HCT116 (cell line): Measurements from ENCODE around the gene PLVAP.

ENCODE experiments used
- ATF3 ChIP-seq: IDR thresholded peaks from 2 replicates; pipeline ENCODE4 v1.6.1; 2012
- EZH2 ChIP-seq: fragments of 200-600 bp; sonication (generic); IDR thresholded peaks from 2 replicates; pipeline ENCODE4 v1.6.1; 2017; ENCODE audit warnings: antibody characterized with exemption, mixed run types
- EZH2phosphoT487 ChIP-seq: fragments of 200-600 bp; IDR thresholded peaks from 2 replicates; pipeline ENCODE4 v1.6.1; 2018; ENCODE audit warnings: antibody characterized with exemption, borderline replicate concordance
- FOSL1 ChIP-seq: IDR thresholded peaks from 2 replicates; pipeline ENCODE4 v1.6.1; 2012; ENCODE audit warnings: low read depth
- JUND ChIP-seq: IDR thresholded peaks from 2 replicates; pipeline ENCODE4 v1.6.1; 2012
- POLR2A ChIP-seq: IDR thresholded peaks from 2 replicates; pipeline ENCODE4 v1.7.0; 2011; ENCODE audit warnings: borderline replicate concordance; ENCODE audit not compliant: insufficient read depth, insufficient read length; ENCODE audit errors: extremely low read depth
- POLR2AphosphoS5 ChIP-seq: IDR thresholded peaks from 2 replicates; pipeline ENCODE4 v1.6.1; 2011; ENCODE audit warnings: mild to moderate bottlenecking, low read depth, low read length, moderate library complexity
- SIN3A ChIP-seq: IDR thresholded peaks from 2 replicates; pipeline ENCODE4 v1.6.1; 2012; ENCODE audit warnings: low read depth
- TCF7L2 ChIP-seq: IDR thresholded peaks from 2 replicates; pipeline ENCODE4 v1.7.0; 2011; ENCODE audit warnings: borderline replicate concordance, inconsistent platforms; ENCODE audit not compliant: insufficient read depth, insufficient read length; ENCODE audit errors: extremely low read depth
- TF ChIP-seq, protein P1 (sequence below), 3 experiments: fragments of 200-600 bp in 1 of 3; sonication (generic) in 1 of 3; IDR thresholded peaks in 2 of 3; conservative IDR thresholded peaks in 1 of 3; 2 replicates each; pipeline ENCODE4 v1.5.1; 2012 to 2017; ENCODE audit warnings: low read depth in 2 of 3, low read length in 2 of 3, antibody characterized with exemption in 1 of 3, borderline replicate concordance in 1 of 3, control low read depth in 1 of 3, mild to moderate bottlenecking in 1 of 3, mixed read lengths in 1 of 3, mixed run types in 1 of 3, moderate library complexity in 1 of 3; ENCODE audit not compliant: insufficient read depth in 1 of 3
- TF ChIP-seq, protein P2 (sequence below): IDR thresholded peaks from 2 replicates; pipeline ENCODE4 v1.6.1; 2012; ENCODE audit warnings: low read depth
- TF ChIP-seq, protein P3 (sequence below): IDR thresholded peaks from 2 replicates; pipeline ENCODE4 v1.6.1; 2011; ENCODE audit warnings: mild to moderate bottlenecking, low read length, moderate library complexity; ENCODE audit not compliant: insufficient replicate concordance; ENCODE audit errors: extremely low read depth
- TF ChIP-seq, protein P4 (sequence below): IDR thresholded peaks from 2 replicates; pipeline ENCODE4 v1.6.1; 2012

DNA sequence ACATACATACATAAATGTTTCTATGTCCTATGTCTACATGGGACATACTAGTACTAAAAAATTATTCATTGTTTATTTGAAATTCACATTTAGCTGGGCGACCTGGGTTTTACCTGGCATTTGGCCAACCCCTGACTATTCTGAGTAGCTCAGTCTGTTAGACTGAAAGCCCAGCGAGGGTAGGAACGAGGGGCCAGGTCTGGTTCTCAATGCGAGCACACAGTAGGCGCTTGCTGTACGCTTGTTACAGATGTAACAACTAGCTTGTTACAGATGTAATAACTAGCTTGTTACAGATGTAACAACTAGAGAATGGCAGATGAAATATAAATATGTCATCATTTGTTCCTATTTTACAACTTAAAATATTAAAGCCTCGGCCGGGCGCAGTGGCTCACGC lies 41.6 kb downstream of the PLVAP start:
- TF ChIP-seq, protein P1, sequence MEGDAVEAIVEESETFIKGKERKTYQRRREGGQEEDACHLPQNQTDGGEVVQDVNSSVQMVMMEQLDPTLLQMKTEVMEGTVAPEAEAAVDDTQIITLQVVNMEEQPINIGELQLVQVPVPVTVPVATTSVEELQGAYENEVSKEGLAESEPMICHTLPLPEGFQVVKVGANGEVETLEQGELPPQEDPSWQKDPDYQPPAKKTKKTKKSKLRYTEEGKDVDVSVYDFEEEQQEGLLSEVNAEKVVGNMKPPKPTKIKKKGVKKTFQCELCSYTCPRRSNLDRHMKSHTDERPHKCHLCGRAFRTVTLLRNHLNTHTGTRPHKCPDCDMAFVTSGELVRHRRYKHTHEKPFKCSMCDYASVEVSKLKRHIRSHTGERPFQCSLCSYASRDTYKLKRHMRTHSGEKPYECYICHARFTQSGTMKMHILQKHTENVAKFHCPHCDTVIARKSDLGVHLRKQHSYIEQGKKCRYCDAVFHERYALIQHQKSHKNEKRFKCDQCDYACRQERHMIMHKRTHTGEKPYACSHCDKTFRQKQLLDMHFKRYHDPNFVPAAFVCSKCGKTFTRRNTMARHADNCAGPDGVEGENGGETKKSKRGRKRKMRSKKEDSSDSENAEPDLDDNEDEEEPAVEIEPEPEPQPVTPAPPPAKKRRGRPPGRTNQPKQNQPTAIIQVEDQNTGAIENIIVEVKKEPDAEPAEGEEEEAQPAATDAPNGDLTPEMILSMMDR (IDR thresholded peaks at IDR 0.05 in 2 of 3, conservative IDR thresholded peaks at IDR 0.05 in 1 of 3; ENCODE audit: borderline replicate concordance in 1 of 3, insufficient read depth in 1 of 3, low read depth in 2 of 3, low read length in 2 of 3), result no peak
- TF ChIP-seq EZH2 (no peak), JUND (no peak), ATF3 (no peak), POLR2A (no peak), TCF7L2 (no peak), SIN3A (no peak), FOSL1 (no peak), EZH2phosphoT487 (no peak), POLR2AphosphoS5 (no peak)
- TF ChIP-seq, protein P2, sequence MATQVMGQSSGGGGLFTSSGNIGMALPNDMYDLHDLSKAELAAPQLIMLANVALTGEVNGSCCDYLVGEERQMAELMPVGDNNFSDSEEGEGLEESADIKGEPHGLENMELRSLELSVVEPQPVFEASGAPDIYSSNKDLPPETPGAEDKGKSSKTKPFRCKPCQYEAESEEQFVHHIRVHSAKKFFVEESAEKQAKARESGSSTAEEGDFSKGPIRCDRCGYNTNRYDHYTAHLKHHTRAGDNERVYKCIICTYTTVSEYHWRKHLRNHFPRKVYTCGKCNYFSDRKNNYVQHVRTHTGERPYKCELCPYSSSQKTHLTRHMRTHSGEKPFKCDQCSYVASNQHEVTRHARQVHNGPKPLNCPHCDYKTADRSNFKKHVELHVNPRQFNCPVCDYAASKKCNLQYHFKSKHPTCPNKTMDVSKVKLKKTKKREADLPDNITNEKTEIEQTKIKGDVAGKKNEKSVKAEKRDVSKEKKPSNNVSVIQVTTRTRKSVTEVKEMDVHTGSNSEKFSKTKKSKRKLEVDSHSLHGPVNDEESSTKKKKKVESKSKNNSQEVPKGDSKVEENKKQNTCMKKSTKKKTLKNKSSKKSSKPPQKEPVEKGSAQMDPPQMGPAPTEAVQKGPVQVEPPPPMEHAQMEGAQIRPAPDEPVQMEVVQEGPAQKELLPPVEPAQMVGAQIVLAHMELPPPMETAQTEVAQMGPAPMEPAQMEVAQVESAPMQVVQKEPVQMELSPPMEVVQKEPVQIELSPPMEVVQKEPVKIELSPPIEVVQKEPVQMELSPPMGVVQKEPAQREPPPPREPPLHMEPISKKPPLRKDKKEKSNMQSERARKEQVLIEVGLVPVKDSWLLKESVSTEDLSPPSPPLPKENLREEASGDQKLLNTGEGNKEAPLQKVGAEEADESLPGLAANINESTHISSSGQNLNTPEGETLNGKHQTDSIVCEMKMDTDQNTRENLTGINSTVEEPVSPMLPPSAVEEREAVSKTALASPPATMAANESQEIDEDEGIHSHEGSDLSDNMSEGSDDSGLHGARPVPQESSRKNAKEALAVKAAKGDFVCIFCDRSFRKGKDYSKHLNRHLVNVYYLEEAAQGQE, result no peak
- TF ChIP-seq, protein P3, sequence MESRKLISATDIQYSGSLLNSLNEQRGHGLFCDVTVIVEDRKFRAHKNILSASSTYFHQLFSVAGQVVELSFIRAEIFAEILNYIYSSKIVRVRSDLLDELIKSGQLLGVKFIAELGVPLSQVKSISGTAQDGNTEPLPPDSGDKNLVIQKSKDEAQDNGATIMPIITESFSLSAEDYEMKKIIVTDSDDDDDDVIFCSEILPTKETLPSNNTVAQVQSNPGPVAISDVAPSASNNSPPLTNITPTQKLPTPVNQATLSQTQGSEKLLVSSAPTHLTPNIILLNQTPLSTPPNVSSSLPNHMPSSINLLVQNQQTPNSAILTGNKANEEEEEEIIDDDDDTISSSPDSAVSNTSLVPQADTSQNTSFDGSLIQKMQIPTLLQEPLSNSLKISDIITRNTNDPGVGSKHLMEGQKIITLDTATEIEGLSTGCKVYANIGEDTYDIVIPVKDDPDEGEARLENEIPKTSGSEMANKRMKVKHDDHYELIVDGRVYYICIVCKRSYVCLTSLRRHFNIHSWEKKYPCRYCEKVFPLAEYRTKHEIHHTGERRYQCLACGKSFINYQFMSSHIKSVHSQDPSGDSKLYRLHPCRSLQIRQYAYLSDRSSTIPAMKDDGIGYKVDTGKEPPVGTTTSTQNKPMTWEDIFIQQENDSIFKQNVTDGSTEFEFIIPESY, result no peak
- TF ChIP-seq, protein P4, sequence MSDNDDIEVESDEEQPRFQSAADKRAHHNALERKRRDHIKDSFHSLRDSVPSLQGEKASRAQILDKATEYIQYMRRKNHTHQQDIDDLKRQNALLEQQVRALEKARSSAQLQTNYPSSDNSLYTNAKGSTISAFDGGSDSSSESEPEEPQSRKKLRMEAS, result no peak
